ENCODE results near the gene CD274.
"Not testable (repeated sequence)": the region's sequence is repeated elsewhere in the genome, so short reads cannot be mapped to it uniquely, and the experiment has no call there.

The CD274 gene

DNA sequence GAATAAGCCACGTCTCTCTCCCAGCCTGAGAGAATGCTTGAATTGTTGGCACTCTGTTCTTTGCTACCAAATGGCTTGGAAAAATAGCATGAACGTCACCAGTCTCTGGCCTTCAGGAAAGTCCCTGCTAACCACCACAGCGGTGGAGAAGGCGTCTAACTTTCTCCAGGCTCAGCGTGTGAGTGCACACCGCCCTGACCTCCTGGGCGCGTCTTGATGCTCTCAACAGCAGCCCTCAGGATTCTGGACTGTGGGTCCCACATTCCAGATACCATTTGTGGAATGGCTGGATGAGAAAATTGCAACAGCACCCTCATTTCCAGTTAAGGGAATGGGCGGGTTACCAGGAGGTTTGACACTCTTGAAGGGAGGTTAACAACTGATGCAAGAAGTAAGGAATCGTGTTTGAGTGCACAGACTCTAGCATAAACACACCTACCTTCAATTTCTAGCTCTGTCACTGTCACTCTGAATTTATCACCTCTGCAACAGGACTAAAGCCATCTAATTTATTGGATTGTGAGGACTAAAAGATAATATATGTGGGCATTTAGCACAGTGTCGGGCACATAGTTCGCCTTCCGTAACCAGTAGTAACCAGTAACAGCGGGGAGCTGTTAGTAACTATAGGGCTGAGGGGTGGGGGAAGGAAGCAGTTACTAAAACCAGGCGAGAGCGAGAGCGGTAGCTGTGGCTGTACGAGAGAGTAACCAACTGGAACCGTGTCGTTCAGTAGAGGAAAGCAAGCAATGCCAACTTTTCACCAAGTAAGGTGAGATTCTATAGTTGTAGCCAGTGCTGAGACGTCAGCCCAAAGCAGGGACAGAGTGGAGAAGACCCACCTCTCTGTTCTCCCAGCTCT, 11.8 kb upstream of the CD274 start:
- FAIRE-seq: no peak

DNA sequence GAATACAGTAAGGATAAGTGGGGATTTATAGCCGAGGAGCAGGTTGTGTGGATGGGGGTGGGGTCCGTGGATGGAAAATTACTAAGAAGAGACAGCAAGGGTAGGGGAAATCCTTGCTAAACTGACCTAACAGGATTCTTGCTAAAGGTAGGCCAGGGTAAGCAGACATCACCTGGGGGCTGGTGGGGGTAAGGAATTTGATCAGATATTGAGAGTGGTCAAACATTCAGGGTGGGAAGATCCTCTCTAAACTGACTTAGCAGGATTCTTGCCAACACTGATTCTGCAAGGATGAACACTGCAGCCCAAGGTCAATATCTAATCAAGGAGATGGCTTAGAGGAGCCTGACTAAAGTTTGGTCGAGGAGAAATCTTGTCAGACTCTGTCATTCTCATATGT, 9.9 kb upstream of the CD274 start:
- FAIRE-seq: no peak

DNA sequence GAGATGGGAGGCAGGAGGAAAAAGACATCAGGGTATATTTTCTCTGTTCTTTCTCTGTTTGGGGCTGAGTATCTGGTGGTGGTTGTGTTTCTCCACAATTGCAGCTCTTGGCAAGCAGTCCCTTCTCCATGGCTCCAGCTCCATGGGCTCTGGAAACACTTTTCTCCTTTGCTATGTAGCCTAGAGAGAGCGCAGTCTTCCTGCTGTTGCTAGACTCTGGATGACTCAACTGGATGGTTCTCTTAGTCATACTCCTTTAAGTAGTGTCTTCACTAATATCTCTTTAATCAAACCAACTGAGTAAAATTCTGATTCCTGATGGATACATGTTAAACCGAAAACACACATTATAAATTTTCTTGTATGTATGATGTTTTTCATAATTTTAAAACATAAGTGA, 9.3 kb upstream of the CD274 start:
- no peak for FAIRE-seq

DNA sequence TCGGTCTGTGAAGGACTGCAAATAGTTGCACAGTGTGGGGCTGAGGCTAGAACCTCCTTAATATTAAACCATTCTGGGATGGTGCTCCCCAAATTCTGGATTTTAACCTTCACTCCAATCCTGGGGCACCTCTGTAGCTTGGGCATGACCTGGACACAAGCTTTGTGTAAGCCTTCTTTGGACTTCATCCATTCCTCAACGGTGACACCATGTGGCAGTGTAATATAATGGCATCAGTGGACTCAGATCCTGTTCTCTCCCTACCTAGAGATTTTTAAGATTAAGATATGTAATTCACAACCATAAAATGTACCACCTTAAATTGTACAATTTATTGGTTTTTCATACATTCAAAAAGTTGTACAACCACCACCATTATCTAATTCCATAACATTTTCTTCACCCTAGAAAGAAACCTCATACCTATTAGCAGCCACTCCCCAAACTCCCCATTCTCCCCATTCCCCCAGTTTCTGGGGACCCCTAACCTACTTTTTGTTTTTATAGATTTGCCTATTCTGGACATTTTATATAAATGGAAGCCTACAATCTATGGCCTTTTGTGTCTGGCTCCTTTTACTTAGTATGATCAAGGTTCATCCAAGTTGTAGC, 7.8 kb upstream of the CD274 start:
- peak; percentile 93 for FAIRE-seq

DNA sequence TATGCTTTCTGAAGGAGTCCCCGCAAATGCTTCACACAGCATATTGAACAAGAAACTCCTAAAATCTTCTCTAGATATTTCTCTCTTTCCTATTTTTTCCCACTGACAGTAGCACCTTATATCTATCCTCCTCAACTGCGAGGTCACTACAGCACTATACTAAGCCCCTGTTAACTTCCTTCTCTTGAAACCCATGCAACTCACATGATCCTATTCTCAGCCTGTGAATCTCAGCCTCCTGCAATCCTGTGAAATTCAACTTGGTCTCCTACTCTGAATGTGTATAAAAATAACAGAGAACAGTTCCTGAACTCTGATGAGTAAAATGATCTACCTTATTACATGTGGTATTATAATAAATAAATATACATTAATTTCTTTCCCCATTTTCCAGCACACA, 6.5 kb upstream of the CD274 start:
- no peak for FAIRE-seq

DNA sequence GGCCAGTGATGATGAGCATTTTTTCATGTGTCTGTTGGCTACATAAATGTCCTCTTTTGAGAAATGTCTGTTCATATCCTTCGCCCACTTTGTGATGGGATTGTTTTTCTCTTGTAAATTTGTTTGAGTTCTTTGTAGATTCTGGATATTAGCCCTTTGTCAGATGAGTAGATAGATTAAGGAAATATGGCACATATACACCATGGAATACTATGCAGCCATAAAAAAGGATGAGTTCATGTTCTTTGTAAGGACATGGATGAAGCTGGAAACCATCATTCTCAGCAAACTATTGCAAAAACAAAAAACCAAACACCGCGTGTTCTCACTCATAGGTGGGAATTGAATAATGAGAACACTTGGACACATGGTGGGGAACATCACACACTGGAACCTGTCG, 5.2 kb upstream of the CD274 start:
- FAIRE-seq: not testable (repeated sequence)

DNA sequence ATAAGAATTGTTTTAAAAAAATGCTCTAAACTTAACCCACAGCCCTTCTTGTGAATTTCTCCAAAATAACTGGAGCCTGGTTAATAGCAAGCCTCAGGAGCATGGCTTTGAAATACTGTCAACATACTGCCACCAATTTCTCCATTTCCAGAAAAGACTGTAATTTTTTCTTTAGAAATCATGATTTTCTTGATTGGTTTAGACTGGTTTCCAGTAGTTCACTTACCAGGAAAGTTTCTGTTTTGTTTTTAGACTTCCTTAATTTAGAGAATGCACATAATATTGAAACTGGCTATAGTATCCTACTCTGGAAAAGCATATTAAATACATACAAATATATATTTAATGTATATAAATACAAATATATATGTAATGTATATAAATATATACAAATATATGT, 4.5 kb upstream of the CD274 start:
- FAIRE-seq: no peak

DNA sequence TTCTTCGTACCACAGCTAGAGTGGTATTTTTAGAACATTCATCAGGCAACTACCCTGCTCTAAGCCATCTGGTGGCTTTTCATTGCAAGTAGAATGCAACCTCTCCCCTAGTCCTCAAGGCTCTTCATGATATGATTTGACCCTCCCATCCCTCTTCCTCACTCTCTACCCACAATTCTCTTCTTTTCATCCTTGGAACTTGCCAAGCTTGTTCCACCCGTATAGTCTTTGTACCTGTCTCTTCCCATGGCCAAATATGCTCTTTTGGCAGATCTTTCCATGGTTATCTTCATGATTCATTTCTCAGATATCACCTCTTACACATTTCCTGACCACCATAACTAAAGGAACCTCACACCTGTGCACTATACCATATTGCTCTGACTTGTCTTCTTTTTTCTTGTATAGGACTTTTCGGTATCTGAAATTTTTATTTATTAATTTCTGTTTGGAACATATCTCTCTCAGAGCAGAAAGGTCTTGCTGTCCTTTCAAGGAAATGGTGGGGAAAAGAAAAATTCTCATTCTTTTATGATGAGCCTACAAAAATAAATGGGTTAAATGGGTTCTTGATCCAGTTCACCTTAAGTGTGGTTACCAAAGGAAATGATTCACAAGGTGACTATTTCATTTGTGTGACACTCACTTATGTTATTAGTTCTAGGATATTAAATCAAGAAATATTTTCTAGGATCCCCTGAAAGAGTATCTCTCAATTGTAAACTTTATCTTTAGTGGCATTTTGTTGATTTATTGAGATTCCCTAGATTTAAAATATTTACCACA, 3.7 kb upstream of the CD274 start:
- no peak for FAIRE-seq

DNA sequence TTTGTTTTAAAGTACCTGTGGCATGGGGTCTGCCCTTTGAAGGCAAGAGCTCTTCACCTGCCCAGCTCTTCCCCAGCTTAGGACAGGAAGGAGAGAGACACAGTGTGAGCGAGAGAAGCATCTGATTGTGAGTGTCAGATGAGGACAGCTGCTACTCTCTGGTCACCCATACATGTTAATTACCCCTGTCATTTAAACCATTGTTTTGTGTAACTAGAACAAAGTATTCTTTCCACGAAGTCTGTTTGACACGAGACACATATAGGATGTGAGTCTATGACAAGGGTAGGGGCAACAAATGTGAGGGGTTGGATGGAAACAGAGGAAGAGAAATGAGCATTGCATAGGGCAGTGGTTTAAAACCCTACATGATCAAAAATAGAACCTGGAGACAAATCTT, 3.0 kb upstream of the CD274 start:
- no peak for FAIRE-seq

DNA sequence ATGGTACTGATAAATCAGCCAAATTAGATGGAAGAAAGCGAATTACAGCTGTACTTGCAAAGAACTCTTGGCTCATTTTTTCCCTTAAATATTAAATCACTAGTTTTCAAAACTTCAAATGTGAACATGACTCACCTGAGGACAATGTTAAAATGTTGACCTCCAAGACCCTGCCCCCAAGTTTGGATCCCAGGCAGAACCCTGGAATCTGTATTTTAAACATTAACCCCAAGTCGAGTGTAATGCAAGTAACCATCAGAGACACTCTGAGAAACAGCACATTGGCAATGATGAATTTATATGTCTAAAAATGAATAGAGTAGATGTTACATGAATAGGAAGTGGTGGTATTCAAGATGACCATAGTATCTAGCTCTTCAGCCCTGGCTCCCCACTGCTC, 2.3 kb upstream of the CD274 start:
- FAIRE-seq: no peak

DNA sequence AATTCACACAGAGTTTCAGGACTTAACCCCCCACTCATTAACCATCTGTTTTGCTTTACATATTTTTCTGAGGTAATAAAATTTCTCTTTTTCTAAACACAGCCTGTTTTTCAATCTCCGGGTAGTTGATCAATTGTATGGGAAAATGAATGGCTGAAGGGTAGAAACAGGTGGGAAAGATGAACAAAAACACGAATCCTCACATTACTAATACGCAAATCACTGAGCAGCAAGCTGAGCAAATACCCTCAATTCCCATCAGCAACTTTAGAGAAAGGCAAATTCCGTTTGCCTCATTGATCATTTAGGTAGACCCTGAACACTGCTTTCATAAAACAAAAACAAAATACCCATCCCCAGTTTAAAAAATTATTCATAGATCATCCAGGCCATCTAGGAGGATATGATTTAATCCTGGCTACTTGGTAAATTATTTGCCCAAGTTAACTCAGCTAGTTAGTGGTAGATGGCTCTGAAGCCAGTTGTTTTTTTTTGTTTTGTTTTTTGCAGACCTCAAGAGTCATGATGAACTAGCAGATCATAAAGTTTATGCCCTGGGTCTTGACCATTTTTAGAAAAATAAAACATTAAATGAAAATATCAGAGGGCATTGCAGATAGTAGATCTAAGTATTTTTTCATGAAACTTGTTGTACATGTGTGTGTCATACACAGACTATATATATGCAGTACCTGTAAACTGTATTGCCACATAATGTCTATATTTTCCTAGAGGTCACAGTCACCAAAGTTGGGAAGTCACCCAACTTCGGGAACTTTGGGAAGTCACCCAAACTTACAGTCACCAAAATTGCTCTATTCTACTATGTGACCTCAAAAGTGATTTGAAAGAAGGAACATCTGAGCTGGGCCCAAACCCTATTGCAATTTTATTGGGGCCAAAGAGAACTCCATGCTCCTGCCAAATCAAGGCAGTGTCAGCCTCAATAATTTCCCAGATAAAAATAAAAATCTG, 1.6 kb upstream of the CD274 start:
- FAIRE-seq: no peak

DNA sequence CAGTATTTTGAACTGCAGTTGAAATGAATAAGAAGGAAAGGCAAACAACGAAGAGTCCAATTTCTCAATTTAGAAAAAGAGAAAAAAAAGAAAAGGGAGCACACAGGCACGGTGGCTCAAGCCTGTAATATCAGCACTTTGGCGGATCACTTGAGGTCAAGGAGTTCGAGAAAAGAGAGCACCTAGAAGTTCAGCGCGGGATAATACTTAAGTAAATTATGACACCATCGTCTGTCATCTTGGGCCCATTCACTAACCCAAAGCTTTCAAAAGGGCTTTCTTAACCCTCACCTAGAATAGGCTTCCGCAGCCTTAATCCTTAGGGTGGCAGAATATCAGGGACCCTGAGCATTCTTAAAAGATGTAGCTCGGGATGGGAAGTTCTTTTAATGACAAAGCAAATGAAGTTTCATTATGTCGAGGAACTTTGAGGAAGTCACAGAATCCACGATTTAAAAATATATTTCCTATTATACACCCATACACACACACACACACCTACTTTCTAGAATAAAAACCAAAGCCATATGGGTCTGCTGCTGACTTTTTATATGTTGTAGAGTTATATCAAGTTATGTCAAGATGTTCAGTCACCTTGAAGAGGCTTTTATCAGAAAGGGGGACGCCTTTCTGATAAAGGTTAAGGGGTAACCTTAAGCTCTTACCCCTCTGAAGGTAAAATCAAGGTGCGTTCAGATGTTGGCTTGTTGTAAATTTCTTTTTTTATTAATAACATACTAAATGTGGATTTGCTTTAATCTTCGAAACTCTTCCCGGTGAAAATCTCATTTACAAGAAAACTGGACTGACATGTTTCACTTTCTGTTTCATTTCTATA, 602 bp upstream of the CD274 start:
- peak; percentile 92 for FAIRE-seq

DNA sequence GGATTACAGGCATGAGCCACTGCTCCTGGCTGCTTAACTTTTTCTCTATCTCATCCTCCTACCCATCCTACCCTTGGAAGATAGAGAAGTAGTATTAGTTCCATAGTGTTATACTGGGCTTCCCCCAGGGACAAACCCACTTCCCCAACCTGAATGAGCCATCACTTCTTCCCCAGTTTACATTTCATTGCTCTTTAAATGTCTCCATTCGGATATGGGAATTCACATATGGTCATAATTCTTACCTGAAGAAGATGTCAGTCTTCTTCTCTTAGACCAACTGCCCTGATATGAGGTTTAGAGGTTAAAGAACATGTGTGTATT, 1.9 kb downstream of the CD274 start:
- no peak for FAIRE-seq

DNA sequence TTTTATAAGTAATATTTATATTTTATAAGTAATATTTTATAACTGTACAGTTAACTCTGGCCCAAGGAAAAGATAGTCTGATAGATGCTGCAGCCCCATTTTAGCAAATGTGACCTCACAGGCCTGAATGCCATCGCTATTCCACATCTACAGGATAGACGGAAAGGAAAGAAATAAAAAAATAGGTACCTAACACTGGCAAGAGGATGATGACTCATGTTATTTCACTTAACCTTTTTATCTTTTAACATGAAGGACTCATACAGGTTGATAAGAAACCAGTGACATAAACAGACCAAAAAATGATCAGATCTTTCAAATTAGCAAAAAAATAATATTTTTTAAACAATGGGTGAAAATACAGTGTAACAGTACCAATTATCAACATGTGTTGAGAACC, 2.7 kb downstream of the CD274 start:
- FAIRE-seq: peak; percentile 30

DNA sequence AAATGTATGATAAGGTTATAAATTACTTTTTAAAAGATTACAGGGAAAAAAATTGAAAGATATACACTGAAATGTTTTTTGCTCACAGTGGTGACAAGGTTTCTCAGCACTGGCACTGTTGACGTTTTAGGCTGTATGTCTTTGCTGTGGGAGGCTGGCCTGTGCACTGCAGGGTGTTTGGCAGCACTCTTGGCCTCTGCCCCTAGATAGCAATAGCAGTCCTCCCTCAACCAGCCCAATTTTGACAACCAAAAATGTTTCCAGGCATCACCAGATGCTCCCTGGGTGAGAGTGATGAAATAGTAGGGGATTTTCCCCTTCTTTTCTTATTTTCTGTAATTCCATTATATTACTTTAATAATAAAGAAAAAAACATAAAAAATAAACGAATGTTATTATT, 3.3 kb downstream of the CD274 start:
- peak; percentile 9 for FAIRE-seq

DNA sequence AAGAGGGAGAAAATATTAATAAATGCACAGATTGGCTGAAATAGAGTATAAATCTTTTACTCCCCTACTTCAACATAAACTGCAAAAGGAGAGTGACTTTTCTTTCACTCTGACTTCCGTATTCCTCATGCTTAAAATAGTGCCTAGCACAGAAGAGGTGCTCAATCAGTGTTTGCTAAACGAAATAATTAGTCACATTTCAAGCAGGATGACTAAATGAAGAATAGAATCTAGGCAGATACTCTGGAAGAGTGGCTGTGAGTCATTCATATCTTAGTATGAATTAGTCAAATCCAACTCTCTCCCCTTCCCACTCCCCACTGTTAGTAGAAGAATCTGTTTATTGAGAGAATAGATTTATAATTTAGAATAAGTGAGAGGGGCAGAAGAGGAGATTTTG, 4.8 kb downstream of the CD274 start:
- peak; percentile 89 for FAIRE-seq

DNA sequence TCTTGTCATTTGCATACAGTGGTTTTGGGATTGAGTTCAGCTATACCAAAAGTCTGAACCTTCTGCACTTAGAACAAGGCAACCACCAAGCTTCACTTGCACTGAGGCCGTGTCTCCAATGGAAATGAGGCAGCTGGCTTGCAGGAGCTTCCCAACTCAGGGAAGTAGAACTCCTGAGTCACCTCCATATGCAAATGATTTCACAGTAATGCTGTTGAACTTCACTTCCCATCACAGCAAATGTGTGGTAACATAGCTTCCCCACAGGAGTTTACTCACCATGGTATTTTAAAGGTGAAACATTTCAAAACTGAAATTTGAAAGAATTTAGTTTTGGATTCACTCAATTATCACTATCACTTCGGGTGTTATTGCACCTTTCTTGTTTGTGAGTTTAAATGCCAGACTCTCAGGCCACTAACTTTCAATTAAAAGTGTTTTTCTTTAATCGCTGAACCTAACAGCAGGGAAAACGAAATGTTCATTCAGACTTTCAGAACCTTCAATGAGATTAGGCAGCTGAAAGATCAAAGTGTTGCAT, 9.0 kb downstream of the CD274 start:
- no peak for FAIRE-seq

DNA sequence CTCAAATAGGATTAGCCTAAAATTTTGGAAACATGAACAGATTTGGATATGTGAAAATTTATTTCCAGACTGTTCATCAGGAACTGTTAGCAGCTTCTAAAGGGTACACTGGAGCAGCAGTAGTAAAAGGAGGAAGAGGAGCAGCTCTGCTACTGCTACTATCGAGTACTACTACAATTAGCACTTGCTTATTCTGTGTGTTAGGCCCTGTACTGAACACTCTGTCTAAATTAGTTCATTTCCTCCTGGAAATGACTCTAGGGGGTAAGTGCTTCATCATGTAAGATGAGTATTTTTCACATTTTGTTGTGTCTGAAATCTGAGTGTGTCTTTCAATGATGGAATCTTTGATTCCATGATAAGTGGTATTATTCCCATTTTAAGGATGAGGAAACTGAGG, 9.8 kb downstream of the CD274 start:
- no peak for FAIRE-seq

DNA sequence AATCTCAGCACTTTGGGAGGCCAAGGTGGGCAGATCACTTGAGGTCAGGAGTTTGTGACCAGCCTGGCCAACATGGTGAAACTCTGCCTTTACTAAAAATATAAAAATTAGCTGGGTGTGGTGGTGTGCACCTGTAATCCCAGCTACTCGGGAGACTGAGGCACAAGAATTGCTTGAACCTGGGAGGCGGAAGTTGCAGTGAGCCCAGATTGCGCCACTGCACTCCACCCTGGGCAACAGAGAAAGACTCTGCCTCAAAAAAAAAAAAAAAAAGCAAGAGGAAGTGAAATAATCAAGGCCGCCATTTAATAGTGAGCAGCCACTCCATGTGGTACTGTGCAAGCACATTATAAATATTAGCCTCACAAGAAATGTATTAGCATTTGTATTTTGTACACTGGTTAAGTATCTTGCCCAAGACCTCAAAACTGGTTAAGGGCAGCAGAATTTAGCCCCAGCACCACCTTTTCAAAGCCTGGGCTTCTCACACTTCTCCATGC, 14.5 kb downstream of the CD274 start:
- FAIRE-seq: not testable (repeated sequence)

DNA sequence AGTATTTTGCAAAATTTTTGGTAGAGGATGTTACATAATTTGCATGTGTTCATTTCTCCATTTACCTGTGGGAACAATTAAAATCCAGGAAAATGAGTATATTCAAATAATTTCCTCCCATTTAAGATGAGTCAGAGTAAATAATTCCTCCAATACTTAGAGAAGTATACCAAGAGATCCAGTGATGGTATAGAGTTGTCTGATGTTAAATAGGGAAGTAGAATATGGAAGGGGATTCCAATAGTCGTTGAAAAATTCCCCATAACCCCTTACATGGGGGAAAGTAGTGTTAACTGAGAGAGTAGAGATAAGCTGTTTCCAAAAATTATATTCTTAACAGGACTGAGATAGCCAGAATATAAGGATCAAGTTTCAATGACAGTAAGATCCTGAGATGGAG, 15.7 kb downstream of the CD274 start:
- no peak for FAIRE-seq

DNA sequence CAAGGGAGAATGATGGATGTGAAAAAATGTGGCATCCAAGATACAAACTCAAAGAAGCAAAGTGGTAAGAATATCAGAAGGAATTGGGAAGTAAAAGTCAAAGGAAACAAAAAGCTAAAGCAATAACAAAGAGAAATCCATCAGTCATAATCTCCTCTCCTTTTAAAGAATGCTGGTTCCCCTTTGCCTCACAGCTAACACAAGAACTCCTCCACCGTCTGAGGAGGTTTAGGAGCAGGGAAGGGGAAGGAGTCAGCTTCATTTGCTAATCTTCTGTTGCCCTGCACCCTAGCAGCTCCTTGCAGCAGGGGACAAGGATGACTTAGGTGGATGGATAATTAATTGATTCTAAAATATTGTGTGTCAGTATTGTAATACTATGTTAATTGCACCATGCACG, 16.4 kb downstream of the CD274 start:
- FAIRE-seq: no peak

Measured in islet of Langerhans (tissue), 1 donor.